Measurements from ENCODE around the gene TMEM233.

- no peak for TF ChIP-seq GATA2 (IDR thresholded peaks at IDR 0.05; ENCODE audit: low read depth, low read length)
- no peak for TF ChIP-seq GATA3 (IDR thresholded peaks at IDR 0.05; ENCODE audit: low read depth, low read length)
These were observed 82.4 kb downstream of the TMEM233 start for GRCh38 chr12:119676022-119676421.

Data from SH-SY5Y (cell line).